Measurements from ENCODE around the gene ZNF143. TPM values are rescaled to one million over a fixed set of nuclear protein-coding genes. Genes with fewer than 3 reads are reported as not detected.
A peak's percentile ranks its signal among the peaks of the same experiment; 100 is the strongest.

The ZNF143 gene
- total RNA-seq, 1 donor from 2014 or later, result 28.3 TPM

- FAIRE-seq, result no peak
- H3K79me2 ChIP-seq (ENCODE audit: insufficient read depth, low read length), result no peaks in the 10 kb centered on the region
- no peak overlapping the region for H2AFZ ChIP-seq (ENCODE audit: low read depth, low read length)
- no peak overlapping the region for H3K4me3 ChIP-seq (ENCODE audit: insufficient read depth, low read depth, low read length)
- no peaks in the 10 kb centered on the region for H3K9me3 Mint-ChIP-seq (ENCODE audit: unreplicated experiment)
- H3K4me3 Mint-ChIP-seq (ENCODE audit: unreplicated experiment), result no peak overlapping the region
- no peaks in the 10 kb centered on the region for H3K27me3 Mint-ChIP-seq (ENCODE audit: low read depth, unreplicated experiment)
- no peak overlapping the region for H3K27ac Mint-ChIP-seq (ENCODE audit: unreplicated experiment)
- TF ChIP-seq CTCF (IDR thresholded peaks at IDR 0.05; ENCODE audit: insufficient read depth, low read depth, low read length), result no peak
- TF ChIP-seq EZH2 (IDR thresholded peaks at IDR 0.05; ENCODE audit: insufficient read depth, low read length), result no peak
- no peaks in the 10 kb centered on the region for H4K20me1 ChIP-seq (ENCODE audit: insufficient read depth, low read length)
- H3K4me2 ChIP-seq (ENCODE audit: low read length), result no peak overlapping the region
- peaks cover 26% of the 10 kb centered on the region for H3K4me1 ChIP-seq (ENCODE audit: insufficient read depth, low read length)
- no peak overlapping the region for H3K9ac ChIP-seq (ENCODE audit: low read length)
- H3K36me3 Mint-ChIP-seq (ENCODE audit: low read depth, unreplicated experiment), result peaks cover 7% of the 10 kb centered on the region
- DNase-seq (ENCODE audit: low read depth), result no peak
- peaks cover 18% of the 10 kb centered on the region for H3K4me1 Mint-ChIP-seq (ENCODE audit: low read depth, unreplicated experiment)
- no peaks in the 10 kb centered on the region for H3K36me3 ChIP-seq (ENCODE audit: insufficient read depth, low read length)
- no peak overlapping the region for H3K27ac ChIP-seq (ENCODE audit: low read depth, low read length)
- H3K27me3 ChIP-seq (ENCODE audit: insufficient read depth, low read length), result no peaks in the 10 kb centered on the region
- no peaks in the 10 kb centered on the region for H3K9me3 ChIP-seq (ENCODE audit: insufficient read depth, low read depth, low read length)
Measured at GRCh38 chr11:9525116-9525515, 64.3 kb downstream of the ZNF143 start.

- peak overlapping the region; percentile 60 for H3K27ac ChIP-seq (ENCODE audit: low read depth, low read length)
- no peaks in the 10 kb centered on the region for H3K27me3 ChIP-seq (ENCODE audit: insufficient read depth, low read length)
- DNase-seq (ENCODE audit: low read depth) (peak; percentile 93), FAIRE-seq (peak; percentile 62)
- no peaks in the 10 kb centered on the region for H3K79me2 ChIP-seq (ENCODE audit: insufficient read depth, low read length)
- H3K4me1 ChIP-seq (ENCODE audit: insufficient read depth, low read length), result peaks cover 26% of the 10 kb centered on the region
- H3K4me2 ChIP-seq (ENCODE audit: low read length), result peak overlapping the region; percentile 63
- no peaks in the 10 kb centered on the region for H4K20me1 ChIP-seq (ENCODE audit: insufficient read depth, low read length)
- no peak overlapping the region for H2AFZ ChIP-seq (ENCODE audit: low read depth, low read length)
- Mint-ChIP-seq H3K27ac (ENCODE audit: unreplicated experiment) (peak overlapping the region; percentile 11), H3K4me1 (ENCODE audit: low read depth, unreplicated experiment) (peaks cover 18% of the 10 kb centered on the region), H3K4me3 (ENCODE audit: unreplicated experiment) (no peak overlapping the region), H3K27me3 (ENCODE audit: low read depth, unreplicated experiment) (no peaks in the 10 kb centered on the region), H3K36me3 (ENCODE audit: low read depth, unreplicated experiment) (peaks cover 7% of the 10 kb centered on the region), H3K9me3 (ENCODE audit: unreplicated experiment) (no peaks in the 10 kb centered on the region)
- H3K36me3 ChIP-seq (ENCODE audit: insufficient read depth, low read length), result no peaks in the 10 kb centered on the region
- H3K9me3 ChIP-seq (ENCODE audit: insufficient read depth, low read depth, low read length), result no peaks in the 10 kb centered on the region
- TF ChIP-seq CTCF (IDR thresholded peaks at IDR 0.05; ENCODE audit: insufficient read depth, low read depth, low read length) (no peak), EZH2 (IDR thresholded peaks at IDR 0.05; ENCODE audit: insufficient read depth, low read length) (no peak)
- peak overlapping the region; percentile 51 for H3K9ac ChIP-seq (ENCODE audit: low read length)
- H3K4me3 ChIP-seq (ENCODE audit: insufficient read depth, low read depth, low read length), result no peak overlapping the region
Measured at GRCh38 chr11:9527481-9528135, 66.8 kb downstream of the ZNF143 start.

GRCh38 chr11:9528136-9528501, 67.3 kb downstream of the ZNF143 start:
- H3K27me3 Mint-ChIP-seq (ENCODE audit: low read depth, unreplicated experiment), result no peaks in the 10 kb centered on the region
- H3K27ac Mint-ChIP-seq (ENCODE audit: unreplicated experiment), result no peak overlapping the region
- H3K9ac ChIP-seq (ENCODE audit: low read length), result peak overlapping the region; percentile 51
- H2AFZ ChIP-seq (ENCODE audit: low read depth, low read length), result no peak overlapping the region
- FAIRE-seq (no peak), DNase-seq (ENCODE audit: low read depth) (no peak)
- H4K20me1 ChIP-seq (ENCODE audit: insufficient read depth, low read length), result no peaks in the 10 kb centered on the region
- no peaks in the 10 kb centered on the region for H3K27me3 ChIP-seq (ENCODE audit: insufficient read depth, low read length)
- peaks cover 19% of the 10 kb centered on the region for H3K4me1 Mint-ChIP-seq (ENCODE audit: low read depth, unreplicated experiment)
- no peak overlapping the region for H3K4me3 Mint-ChIP-seq (ENCODE audit: unreplicated experiment)
- H3K4me1 ChIP-seq (ENCODE audit: insufficient read depth, low read length), result peaks cover 27% of the 10 kb centered on the region
- no peak overlapping the region for H3K4me3 ChIP-seq (ENCODE audit: insufficient read depth, low read depth, low read length)
- H3K27ac ChIP-seq (ENCODE audit: low read depth, low read length), result peak overlapping the region; percentile 60
- H3K9me3 ChIP-seq (ENCODE audit: insufficient read depth, low read depth, low read length), result no peaks in the 10 kb centered on the region
- H3K4me2 ChIP-seq (ENCODE audit: low read length), result peak overlapping the region; percentile 63
- H3K9me3 Mint-ChIP-seq (ENCODE audit: unreplicated experiment), result no peaks in the 10 kb centered on the region
- no peaks in the 10 kb centered on the region for H3K79me2 ChIP-seq (ENCODE audit: insufficient read depth, low read length)
- peaks cover 7% of the 10 kb centered on the region for H3K36me3 Mint-ChIP-seq (ENCODE audit: low read depth, unreplicated experiment)
- H3K36me3 ChIP-seq (ENCODE audit: insufficient read depth, low read length), result no peaks in the 10 kb centered on the region
- TF ChIP-seq EZH2 (IDR thresholded peaks at IDR 0.05; ENCODE audit: insufficient read depth, low read length), result no peak
- TF ChIP-seq CTCF (IDR thresholded peaks at IDR 0.05; ENCODE audit: insufficient read depth, low read depth, low read length), result no peak
